Measurements from ENCODE around the gene CUX1. TPM values are rescaled to one million over a fixed set of nuclear protein-coding genes. Genes with fewer than 3 reads are reported as not detected.
A peak's percentile ranks its signal among the peaks of the same experiment; 100 is the strongest.

CUX1 gene
- total RNA-seq, 1 donor from 2014 or later = 118 TPM

DNA sequence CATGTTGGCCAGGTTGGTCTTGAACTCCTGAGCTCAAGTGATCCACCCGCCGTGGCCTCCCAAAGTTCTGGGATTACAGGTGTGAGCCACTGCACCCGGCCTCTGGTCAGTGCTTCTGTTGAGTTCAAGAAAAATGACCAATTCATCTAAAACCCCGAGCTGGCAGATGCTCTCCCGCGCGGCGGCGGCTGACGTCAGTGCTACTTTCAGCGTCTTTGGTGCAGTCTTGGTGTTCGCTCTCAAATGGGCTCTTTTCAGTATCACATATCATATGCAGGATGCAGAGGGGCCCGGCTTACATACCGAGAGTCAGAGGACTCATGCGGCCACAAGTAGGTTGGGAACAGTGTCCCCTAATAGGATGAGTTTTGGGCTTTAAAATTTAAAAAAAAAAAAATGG is 125.9 kb downstream of the CUX1 start:
- Mint-ChIP-seq H3K27ac (ENCODE audit: unreplicated experiment) (peak overlapping the region; percentile 92), H3K4me3 (ENCODE audit: unreplicated experiment) (no peak overlapping the region), H3K4me1 (ENCODE audit: low read depth) (peaks cover 61% of the 10 kb centered on the region), H3K27me3 (ENCODE audit: low read depth) (no peaks in the 10 kb centered on the region), H3K36me3 (ENCODE audit: low read depth) (peaks cover 2% of the 10 kb centered on the region), H3K9me3 (ENCODE audit: low read depth) (no peaks in the 10 kb centered on the region)
- no peak for DNase-seq (ENCODE audit: low spot score)
- TF ChIP-seq, protein P1, sequence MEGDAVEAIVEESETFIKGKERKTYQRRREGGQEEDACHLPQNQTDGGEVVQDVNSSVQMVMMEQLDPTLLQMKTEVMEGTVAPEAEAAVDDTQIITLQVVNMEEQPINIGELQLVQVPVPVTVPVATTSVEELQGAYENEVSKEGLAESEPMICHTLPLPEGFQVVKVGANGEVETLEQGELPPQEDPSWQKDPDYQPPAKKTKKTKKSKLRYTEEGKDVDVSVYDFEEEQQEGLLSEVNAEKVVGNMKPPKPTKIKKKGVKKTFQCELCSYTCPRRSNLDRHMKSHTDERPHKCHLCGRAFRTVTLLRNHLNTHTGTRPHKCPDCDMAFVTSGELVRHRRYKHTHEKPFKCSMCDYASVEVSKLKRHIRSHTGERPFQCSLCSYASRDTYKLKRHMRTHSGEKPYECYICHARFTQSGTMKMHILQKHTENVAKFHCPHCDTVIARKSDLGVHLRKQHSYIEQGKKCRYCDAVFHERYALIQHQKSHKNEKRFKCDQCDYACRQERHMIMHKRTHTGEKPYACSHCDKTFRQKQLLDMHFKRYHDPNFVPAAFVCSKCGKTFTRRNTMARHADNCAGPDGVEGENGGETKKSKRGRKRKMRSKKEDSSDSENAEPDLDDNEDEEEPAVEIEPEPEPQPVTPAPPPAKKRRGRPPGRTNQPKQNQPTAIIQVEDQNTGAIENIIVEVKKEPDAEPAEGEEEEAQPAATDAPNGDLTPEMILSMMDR (IDR thresholded peaks at IDR 0.05) = no peak

DNA sequence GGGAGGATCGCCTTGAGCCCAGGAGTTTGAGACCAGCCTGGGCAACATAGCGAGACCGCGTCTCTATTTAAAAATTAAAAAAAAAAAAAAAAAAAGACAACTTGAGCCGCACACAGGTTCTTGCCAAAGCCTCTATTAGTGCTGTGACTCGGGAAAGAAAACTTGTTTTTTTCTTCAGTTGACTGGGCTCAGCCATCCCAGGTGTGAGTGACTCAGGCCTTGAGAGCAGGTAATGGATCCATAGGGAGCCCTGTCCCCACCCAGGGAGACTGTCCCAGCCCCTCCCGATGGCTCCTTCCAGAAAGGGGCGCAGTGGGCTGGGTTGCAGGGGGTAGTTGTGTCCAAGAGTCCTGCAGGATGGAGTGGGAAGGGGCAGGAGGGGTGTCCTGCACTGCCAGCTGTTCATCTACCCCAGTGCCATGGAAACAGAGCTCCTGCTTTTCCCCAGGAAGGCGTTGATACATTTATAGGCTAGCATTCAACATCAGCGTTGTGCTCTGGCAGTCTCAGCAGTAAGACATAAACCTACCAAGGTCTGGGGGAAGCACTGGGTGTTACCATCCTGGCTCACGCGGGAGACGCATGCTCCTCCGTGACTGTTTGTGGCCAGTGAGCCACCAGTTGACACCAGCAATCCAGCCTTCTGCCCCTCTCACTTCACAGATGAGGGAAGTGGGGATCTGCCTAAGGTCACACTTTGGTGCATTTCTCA is 126.6 kb downstream of the CUX1 start:
- Mint-ChIP-seq H3K4me3 (ENCODE audit: unreplicated experiment) (no peak overlapping the region), H3K9me3 (ENCODE audit: low read depth) (no peaks in the 10 kb centered on the region), H3K27ac (ENCODE audit: unreplicated experiment) (no peak overlapping the region), H3K27me3 (ENCODE audit: low read depth) (no peaks in the 10 kb centered on the region), H3K36me3 (ENCODE audit: low read depth) (peaks cover under 1% of the 10 kb centered on the region), H3K4me1 (ENCODE audit: low read depth) (peaks cover 66% of the 10 kb centered on the region)
- DNase-seq (ENCODE audit: low spot score) = no peak
- TF ChIP-seq, protein P1 (IDR thresholded peaks at IDR 0.05) = no peak

DNA sequence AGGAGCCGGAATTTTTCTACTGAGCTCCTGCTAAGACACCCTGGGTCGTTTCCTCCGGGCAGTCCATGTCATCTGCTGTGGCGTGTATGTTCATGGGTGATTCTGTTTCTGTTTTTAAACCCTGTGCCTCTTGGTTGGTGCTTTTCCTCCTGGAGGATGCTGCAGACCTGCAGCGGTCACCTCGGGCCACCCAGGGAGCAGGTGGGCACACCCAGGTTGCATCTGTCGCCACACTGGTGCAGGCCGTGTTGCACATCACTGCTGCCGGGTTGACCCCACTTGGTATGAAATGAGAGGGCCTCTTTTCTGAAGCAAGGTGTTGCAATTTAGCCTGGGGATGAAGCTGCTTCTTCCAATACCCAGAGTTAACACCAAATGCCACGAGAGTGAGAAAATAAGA is 127.2 kb downstream of the CUX1 start:
- no peaks in the 10 kb centered on the region for H3K27me3 Mint-ChIP-seq (ENCODE audit: low read depth)
- H3K9me3 Mint-ChIP-seq (ENCODE audit: low read depth) = no peaks in the 10 kb centered on the region
- H3K27ac Mint-ChIP-seq (ENCODE audit: unreplicated experiment) = no peak overlapping the region
- TF ChIP-seq, protein P1 (IDR thresholded peaks at IDR 0.05) = no peak
- peaks cover 66% of the 10 kb centered on the region for H3K4me1 Mint-ChIP-seq (ENCODE audit: low read depth)
- H3K36me3 Mint-ChIP-seq (ENCODE audit: low read depth) = no peaks in the 10 kb centered on the region
- H3K4me3 Mint-ChIP-seq (ENCODE audit: unreplicated experiment) = no peak overlapping the region
- no peak for DNase-seq (ENCODE audit: low spot score)

DNA sequence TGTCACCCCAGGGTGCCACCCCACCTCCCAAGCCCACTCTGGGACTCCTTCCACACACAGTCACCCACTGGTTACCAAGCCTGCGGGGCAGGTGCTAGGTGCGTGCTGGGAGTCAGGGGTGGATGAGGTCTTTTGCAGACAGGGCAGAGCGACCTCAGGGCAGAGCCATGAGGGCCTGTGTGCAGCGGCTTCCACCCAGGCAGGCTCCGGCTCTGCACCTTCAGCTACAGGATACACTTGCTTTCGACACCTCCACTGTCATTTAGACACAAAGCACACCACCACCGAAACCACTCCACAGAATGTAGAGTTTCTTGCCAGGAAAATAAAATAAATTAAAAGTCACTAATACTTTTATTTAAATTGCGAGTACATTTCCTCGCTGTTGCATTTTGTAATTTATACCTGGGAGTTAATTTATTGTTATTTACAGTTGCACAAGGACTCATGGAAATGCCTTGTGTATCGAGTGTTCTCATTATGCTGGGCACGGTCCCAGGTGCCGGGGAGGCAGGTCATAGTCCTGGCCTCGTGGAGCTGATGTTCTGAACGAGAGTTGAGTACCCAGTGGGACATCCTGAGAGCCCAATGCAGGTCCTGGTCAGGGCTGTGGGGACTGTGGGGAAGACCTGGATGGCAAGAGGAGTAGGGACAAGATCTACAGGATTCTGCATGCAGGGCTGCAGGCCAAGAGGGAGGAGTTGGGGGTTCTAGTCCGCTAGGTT is 127.8 kb downstream of the CUX1 start:
- Mint-ChIP-seq H3K27me3 (ENCODE audit: low read depth) (no peaks in the 10 kb centered on the region), H3K4me3 (ENCODE audit: unreplicated experiment) (no peak overlapping the region), H3K27ac (ENCODE audit: unreplicated experiment) (no peak overlapping the region), H3K36me3 (ENCODE audit: low read depth) (no peaks in the 10 kb centered on the region), H3K4me1 (ENCODE audit: low read depth) (peaks cover 64% of the 10 kb centered on the region), H3K9me3 (ENCODE audit: low read depth) (no peaks in the 10 kb centered on the region)
- no peak for DNase-seq (ENCODE audit: low spot score)
- TF ChIP-seq, protein P1 (IDR thresholded peaks at IDR 0.05) = no peak

DNA sequence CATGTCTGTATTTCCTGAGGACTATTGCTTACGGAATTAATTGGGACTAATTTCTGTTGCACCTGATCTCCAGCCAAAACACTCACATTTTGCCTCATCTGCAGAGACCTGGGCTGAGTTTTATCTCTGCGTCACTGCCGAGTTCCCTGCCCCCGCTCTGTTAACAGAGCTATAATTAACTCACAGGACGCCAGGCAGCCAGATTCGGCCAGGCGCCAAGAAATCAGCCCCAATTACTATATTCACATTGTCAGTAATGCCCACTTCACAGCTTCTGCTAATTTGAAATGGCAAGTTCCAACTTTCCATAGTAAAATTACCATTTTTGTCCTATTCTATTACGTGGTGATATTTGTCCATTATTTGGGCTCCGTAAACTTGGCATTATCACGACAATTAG is 130.5 kb downstream of the CUX1 start:
- TF ChIP-seq, protein P1 (IDR thresholded peaks at IDR 0.05) = no peak
- Mint-ChIP-seq H3K9me3 (ENCODE audit: low read depth) (no peaks in the 10 kb centered on the region), H3K27ac (ENCODE audit: unreplicated experiment) (peak overlapping the region; percentile 47), H3K4me3 (ENCODE audit: unreplicated experiment) (no peak overlapping the region), H3K36me3 (ENCODE audit: low read depth) (no peaks in the 10 kb centered on the region), H3K27me3 (ENCODE audit: low read depth) (no peaks in the 10 kb centered on the region), H3K4me1 (ENCODE audit: low read depth) (peaks cover 50% of the 10 kb centered on the region)
- DNase-seq (ENCODE audit: low spot score) = no peak
